ENCODE results near the gene FAM72D.
"Not testable (repeated sequence)": the region's sequence is repeated elsewhere in the genome, so short reads cannot be mapped to it uniquely, and the experiment has no call there.

The FAM72D gene

DNA sequence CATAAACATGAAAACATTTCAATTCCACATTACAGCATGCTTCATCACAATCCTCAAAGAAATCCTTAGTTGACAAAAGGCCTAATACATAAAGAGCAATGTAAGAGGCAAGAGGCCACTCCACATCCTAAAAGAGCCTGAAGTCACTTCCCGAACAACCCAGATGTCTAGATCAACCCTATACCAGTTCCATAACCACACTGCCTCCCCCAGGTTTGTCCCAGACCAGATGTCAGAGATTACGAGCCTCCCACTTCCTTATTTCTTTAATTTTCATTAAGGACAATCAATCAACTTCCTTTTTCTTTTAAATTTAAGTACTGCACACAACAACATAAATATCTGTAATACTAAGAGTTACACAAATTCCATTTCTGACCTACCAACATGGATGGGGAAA lies 16.0 kb upstream of the FAM72D start:
- in situ Hi-C loops (cut with MboI; ENCODE audit: low pct_unique_long_range_greater_than_20kb, low sequenced_read_pairs), result not testable (repeated sequence)
- DNase-seq, result peak; percentile 79

DNA sequence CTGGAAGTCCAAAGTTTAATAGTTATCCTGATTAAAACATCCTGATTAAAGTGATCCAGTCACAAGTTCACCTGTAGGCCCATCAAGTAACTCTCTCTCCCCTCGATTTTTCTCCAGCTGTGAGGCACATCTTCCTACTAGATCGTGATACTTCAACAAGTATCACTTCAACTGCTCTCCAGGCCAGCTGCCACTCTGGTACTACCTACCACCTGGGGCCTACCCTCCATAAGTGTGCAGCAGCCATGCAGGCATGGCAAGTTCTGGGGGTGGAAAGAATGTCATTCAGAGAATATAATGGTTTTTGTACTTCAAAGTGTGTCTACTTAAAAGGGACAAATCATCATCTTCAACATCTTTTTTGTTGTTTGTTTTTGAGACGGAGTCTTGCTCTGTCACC lies 15.6 kb upstream of the FAM72D start:
- in situ Hi-C loops (cut with MboI; ENCODE audit: low pct_unique_long_range_greater_than_20kb, low sequenced_read_pairs), result not testable (repeated sequence)
- peak; percentile 3 for DNase-seq

DNA sequence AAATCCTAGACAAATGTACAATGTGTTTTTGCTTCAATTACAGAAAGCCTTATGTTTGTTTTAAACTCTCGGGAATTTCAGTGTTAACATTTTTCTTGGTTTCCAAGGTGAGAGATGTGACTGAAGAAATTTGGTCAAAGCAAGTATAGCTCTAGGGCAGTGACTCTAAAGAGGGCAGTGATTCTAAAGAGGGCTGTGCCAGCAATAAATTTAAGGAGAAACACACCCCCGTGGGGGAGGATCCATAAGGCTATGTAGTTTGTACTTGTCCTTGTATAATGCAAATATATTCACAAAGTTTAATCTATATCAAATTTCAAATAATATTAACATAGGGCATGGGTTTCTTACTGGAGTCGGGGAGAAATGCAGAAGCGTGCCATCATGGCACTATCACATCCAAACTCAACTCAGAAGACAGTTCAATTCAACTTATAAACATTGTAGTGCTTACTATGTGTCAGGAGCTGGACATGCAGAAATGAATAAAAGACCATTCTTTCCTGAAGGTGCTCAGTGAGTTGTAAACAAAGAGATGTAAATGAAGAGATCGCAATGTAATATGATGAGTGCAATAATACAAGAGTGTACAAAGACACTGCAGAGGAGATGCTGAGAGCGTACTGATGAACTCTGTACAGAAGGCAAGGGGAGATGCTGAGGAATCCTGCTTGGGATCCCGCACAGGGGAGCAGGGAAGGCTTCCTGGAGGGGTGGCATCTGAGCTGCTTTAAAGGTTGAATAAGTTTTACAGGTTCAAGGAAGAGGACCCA lies 13.1 kb upstream of the FAM72D start:
- DNase-seq; in situ Hi-C loops (cut with MboI; ENCODE audit: low pct_unique_long_range_greater_than_20kb, low sequenced_read_pairs): not testable (repeated sequence)

DNA sequence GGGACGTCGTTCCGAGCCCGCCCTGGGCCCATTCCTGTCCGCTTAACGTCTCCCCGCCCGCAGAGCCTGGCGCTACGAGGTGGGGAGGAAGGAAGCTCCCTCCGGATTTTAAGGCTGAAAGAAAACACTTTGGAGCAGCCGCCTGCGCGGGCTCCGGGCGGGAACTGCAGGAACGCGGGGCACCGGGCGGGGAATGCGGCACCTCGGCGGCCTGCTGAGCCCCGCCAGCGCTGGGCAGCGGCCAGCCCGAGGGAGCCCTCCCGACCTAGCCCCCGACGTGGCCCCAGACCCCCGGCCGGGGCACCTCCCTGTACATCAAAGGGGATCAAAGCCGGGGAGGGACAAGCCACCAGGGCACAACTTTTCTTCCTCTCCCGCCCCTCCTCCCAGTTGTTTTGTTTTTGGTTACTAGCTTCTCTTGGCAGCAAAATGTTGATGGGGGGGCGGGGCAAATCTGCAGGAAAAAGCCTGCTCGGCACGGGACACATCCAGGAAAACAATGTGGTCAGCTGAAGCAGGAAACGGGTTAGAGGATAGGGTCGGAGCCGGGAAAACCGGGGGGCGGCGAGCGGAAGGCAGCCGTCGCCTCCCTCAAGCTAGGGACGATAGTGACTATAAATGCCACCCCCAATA lies 2.1 kb upstream of the FAM72D start:
- in situ Hi-C loops (cut with MboI; ENCODE audit: low pct_unique_long_range_greater_than_20kb, low sequenced_read_pairs), result not testable (repeated sequence)
- DNase-seq, result peak; percentile 7

DNA sequence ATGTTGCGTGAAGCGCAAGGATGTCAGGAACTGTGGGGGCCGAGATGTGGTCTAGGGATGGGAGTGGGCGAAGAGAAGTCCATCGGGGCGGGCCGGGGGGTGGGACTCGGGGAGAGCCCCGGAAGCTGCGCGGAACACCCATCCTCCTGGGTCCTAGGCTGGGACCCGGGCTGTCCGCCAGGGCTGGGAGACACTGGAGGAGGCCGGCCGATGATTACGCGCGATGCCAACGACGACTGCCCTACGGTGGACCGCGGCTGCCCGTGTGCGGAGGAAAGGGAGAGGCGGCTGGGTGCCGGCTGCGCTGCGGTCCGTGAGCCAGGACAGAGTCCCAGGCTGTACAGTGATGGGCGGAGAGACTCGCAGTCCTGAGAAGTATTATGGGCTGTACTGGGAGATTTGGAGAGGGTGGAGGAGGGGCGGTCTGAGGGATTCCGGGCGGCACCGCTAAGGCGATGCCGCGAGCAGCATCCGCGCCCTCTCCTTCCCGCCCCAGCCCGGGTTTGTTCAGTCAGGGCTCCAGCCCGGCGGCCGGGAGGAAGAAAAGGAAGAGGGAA lies 1.0 kb upstream of the FAM72D start:
- in situ Hi-C loops (cut with MboI; ENCODE audit: low pct_unique_long_range_greater_than_20kb, low sequenced_read_pairs); DNase-seq: not testable (repeated sequence)

DNA sequence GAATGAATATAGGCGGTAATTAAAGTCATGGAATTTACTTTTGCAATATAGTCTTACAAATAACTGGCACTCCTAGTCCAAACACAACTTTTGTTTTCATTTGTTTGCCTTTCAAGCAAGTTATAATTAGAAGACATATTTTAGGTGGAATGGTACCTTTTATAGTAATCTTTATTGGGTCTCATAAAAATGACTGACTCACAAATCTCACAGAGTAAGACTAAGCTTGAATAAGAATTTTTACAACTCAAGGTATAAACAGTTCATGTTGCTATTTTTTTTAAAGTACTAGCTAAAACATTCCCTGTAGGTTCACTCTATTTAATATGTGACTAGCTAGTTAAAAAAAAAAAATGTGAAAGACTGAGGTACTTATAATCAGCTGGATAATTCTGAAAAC lies 6.0 kb downstream of the FAM72D start:
- DNase-seq; in situ Hi-C loops (cut with MboI; ENCODE audit: low pct_unique_long_range_greater_than_20kb, low sequenced_read_pairs): not testable (repeated sequence)

DNA sequence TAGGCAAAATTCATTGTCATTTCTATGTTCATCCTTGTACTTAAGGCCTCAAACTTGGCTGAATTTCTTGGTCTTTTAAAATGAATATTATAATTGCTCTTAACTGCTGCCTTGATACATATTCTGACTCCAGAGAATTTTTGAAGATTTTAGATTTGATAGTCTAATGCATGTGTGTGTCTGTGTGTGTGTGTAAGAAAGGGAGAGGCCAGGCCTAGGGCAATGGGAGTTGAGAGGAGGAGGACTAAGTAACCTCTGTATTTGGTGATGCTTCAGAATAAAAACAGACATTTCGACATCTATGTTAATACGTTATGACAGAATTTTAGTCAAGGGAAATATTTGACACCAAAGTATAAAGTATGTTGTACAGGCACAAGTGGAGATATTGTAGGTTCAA lies 7.5 kb downstream of the FAM72D start:
- in situ Hi-C loops (cut with MboI; ENCODE audit: low pct_unique_long_range_greater_than_20kb, low sequenced_read_pairs); DNase-seq: not testable (repeated sequence)

DNA sequence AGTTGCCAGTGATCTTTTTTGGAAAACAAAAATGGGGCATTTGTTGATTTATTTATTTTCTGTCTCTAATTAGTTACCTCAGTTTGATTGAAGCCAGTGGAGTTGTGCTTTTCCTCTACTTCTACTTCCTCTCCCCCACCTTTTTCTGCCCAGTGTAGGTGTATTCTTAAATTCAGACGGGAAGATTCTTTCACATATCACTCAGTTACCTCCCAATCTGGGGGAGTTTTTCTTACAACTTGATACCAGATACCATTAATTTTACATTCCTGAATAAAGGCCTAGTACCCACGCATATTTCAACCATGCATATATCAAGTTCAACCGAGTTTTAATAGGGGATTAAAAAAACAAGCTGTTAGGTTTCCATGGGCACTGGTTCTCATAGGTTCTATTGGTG lies 15.9 kb downstream of the FAM72D start:
- in situ Hi-C loops (cut with MboI; ENCODE audit: low pct_unique_long_range_greater_than_20kb, low sequenced_read_pairs), result not testable (repeated sequence)

DNA sequence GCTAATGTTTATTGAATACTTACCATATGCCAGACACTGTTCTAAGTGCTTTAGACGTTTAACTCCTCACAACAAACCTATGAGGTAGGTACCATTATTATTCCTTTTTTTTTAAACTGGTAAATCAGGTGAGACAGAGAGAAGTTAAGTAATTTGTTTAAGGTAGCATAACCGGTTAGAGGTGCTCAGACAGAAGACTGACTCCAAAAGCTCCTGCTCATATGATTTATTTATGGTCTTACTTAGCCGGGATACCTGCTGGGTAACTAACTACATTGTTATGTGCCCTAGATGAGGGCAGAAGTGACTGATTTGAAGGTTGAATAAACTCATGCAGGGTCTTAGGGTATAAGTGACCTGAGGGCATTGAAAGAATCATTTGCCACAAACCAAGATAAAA lies 16.9 kb downstream of the FAM72D start:
- DNase-seq; in situ Hi-C loops (cut with MboI; ENCODE audit: low pct_unique_long_range_greater_than_20kb, low sequenced_read_pairs): not testable (repeated sequence)

More for the DNA sequence above, 15.9 kb downstream of the FAM72D start:
- DNase-seq, result not testable (repeated sequence)

DNA sequence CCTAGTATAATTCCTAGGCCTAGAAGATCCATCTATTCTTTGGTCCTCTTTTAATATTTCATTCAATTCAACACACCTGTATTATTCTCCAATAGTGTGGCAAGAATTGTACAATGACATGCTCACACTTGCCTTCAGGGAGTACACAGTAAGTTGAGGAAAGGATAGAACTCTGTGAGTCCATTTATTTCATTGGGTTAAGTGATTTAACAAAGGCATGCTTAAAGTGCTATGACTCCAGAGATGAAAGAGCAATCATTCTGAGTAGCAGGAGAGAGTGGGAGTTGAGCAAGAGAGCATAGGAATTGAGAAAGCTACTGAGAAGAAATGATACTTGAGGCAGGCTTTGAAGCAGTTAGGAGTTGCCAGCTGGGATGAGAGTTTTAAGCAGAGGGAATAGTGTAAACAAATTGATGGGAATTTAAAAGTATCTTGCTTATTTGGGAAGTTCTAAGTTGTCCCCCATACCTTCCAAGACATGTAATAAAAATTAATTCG lies 18.8 kb downstream of the FAM72D start:
- DNase-seq; in situ Hi-C loops (cut with MboI; ENCODE audit: low pct_unique_long_range_greater_than_20kb, low sequenced_read_pairs): not testable (repeated sequence)

DNA sequence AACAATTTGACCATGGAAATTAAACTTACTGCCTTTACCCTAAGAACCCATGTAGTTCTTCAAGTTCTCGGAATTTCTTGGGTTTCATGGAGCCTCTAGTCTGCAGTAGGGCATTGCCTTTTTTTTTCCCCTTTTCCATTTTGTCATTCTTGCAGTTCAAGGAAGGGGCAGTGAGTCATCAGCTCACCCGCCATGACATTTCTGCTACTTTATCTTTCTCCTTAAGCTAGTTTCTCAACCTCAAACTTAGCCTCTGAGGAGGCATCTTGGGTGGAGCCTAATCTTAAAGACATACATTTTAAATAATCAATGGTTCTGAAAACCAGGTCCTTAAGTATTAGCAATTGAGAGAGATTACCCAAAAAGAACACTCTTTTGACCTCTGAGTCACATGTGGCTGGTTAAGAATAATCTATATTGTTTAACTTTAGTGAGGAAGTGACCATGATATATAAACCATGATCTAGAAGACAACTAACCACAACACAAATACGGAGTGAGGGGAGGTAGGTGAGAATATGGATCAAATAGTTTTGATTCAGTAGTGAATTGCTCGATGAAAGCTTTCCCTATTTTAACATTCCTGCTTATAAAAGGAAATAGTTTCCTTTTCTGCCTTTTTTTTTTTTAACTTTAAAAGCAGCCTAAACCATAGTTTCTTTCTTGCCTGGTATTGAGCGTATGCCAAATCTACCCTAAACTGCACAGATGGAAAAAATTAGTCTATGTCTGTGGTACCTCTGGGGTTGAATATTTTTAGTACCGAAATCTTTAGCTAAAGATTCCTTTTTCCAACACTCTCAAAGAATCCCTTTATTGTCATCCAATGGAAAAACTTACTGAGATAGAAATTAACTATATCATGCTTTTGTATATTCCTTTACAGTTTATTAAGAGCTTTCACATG lies 20.1 kb downstream of the FAM72D start:
- DNase-seq; in situ Hi-C loops (cut with MboI; ENCODE audit: low pct_unique_long_range_greater_than_20kb, low sequenced_read_pairs): not testable (repeated sequence)

DNA sequence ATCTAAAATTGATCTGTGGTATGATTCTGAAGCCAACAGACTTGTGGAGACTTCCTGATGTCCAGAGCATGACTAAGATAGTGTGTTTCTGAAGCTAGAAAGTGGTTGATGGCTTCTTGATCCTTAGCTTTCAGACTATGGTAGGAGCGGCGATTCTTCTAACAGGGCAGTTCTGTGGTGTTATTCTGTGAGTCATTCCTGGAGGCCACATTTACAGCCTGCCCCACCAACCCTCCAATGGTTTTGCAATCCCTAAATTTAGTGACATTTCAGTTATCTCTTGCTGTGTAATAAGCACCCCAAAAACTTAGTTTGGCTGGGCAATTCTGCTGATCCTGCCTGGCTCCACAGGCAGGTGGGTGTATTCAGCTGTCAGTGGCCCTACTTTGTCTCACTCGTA lies 24.1 kb downstream of the FAM72D start:
- in situ Hi-C loops (cut with MboI; ENCODE audit: low pct_unique_long_range_greater_than_20kb, low sequenced_read_pairs); DNase-seq: not testable (repeated sequence)

DNA sequence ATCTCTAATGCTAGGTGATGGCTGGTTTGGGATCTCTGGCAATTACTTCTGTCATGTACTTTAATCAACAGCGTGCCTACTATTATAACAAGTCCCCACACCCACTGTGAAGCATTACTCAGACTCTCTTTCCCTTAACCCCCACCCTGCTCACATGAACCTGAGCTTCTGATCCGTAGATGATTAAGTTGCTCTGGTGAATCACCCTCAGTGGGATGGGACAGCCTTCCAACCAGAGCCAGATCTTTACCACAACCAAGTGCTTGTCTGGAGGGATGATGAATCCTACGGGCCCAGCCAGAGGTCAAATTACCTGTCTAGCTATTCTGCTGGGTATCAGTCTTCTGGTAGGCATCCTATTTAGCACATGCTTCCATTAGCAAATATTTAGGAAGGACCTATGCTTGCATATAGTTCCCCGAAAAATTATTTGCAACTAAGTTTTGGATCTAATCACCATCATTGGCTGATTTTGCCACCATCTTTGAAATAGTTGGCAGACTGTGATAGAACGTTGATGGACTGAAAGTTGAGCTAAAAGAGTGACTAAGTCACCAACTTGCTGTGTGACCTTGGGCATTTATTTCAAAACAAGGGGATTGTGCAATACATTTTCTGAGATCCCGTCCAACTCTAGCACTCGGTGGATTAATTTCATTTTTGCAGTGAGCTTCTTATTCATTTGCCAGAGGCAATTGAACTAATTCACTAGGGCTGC lies 26.7 kb downstream of the FAM72D start:
- in situ Hi-C loops (cut with MboI; ENCODE audit: low pct_unique_long_range_greater_than_20kb, low sequenced_read_pairs); DNase-seq: not testable (repeated sequence)

DNA sequence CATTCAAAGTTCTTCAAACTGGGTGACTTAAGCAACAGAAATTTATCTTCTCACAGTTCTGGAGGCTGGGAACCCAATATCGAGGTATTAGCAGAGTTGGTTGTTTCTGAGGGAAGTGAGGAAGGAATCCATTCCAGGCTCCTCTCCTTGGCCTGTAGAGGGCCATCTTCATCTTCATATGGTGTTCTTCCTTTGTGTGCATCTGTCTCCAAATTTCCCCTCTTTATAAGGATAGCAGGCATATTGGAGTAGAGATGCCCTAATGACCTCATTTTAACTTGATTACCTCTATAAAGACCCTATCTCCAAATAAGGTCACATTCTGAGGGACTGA lies 27.3 kb downstream of the FAM72D start:
- in situ Hi-C loops (cut with MboI; ENCODE audit: low pct_unique_long_range_greater_than_20kb, low sequenced_read_pairs); DNase-seq: not testable (repeated sequence)

DNA sequence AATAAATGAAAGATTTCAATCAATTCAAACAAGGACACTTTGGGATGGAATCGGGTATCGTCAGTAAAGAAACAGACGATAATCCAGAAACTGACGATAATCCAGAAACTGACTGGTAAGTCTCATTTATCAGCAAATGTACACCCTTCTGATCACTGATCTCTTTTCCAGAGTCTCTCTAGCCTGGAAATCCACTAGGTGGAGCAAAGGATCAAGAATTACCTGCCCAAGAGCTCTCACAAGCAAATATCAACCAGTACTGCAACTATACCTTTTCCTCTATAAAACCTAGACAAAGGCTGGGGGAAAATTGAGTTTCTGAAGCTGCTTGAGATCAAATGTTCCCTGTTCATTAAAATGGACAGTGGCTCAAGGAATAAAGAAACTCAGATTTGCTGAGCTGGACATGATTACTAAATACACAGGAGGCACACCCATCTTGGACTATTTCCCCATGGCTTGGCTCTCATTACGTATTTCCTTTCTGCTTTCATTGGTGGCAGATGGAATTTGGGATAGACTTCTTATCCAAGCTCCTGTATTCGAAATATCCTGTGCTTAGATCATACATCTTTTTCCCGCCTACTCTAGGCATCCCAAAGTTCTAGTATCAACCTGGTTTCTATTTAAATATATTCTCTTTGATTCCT lies 28.3 kb downstream of the FAM72D start:
- DNase-seq; in situ Hi-C loops (cut with MboI; ENCODE audit: low pct_unique_long_range_greater_than_20kb, low sequenced_read_pairs): not testable (repeated sequence)

DNA sequence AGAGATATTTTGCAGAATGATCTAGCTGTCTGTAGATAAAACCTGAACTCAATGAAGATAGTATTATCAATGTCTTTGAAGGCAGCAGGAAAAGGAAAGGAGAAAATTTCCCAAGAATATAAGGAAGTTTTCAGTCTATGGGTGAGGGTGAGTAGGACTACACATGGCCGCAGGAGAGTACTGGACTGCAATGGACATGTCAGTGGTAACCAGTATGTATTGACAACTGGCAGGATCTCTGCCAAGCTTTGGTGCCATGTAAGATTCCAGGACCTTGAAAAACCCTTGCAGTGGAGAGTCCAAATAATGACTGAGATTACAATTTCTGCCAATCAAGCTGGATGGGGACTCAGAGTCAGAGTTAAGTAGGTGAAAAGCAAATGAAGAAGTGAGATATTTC lies 29.3 kb downstream of the FAM72D start:
- DNase-seq; in situ Hi-C loops (cut with MboI; ENCODE audit: low pct_unique_long_range_greater_than_20kb, low sequenced_read_pairs): not testable (repeated sequence)

DNA sequence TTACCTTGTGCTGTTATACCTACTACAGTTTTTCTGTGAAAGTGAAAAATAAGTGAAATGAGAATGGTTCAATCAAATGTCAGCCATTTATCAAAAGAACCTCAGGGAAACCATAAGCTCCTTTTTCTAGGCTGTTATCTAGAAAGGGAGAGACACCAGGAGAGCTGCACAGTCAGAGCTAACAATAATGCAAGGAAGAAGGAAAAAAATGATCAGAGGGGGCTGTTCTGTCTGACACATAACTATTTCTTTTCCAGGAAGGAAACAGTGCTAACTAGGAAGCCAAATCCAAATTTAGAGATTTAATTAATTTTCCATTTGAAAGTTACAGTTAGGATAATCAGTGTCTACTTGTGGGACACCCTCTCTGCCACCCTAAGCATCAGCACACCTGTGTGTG lies 31.4 kb downstream of the FAM72D start:
- DNase-seq; in situ Hi-C loops (cut with MboI; ENCODE audit: low pct_unique_long_range_greater_than_20kb, low sequenced_read_pairs): not testable (repeated sequence)
